Right lobe of liver (tissue), 6 donors: ENCODE measurements around the gene KCNMB3. TPM values are rescaled to one million over a fixed set of nuclear protein-coding genes. Genes with fewer than 3 reads are reported as not detected.

Experiments used
- ATAC-seq, 4 donors: fragments of 200-7000 bp; cut with Tn5 transposase; one replicate each; pipeline ENCODE4 v1.9.1; 2020; ENCODE audit warnings: mild to moderate bottlenecking in 4 of 4, moderate library complexity in 4 of 4
- DNase-seq, 3 donors: peaks; one replicate each; pipeline ENCODE4 v3.0.0-alpha.2; 2020
- H3K27ac ChIP-seq, 3 donors: fragments of 200-600 bp; one replicate each; pipeline ENCODE4 v1.8.0; 2022
- H3K27me3 ChIP-seq, 2 donors: fragments of 200-600 bp; one replicate each; pipeline ENCODE4 v1.8.0; 2022
- H3K36me3 ChIP-seq, 4 donors: fragments of 200-600 bp; sonication (generic) in 1 of 4; one replicate each; pipeline versions ENCODE4 v1.5.1 to v1.8.0; 2017 to 2022; ENCODE audit warnings: control low read depth in 1 of 4
- H3K4me1 ChIP-seq, 4 donors: fragments of 200-600 bp; sonication (generic) in 1 of 4; one replicate each; pipeline versions ENCODE4 v1.5.1 to v1.8.0; 2017 to 2022; ENCODE audit warnings: control low read depth in 1 of 4
- H3K4me3 ChIP-seq, 3 donors: fragments of 200-600 bp; one replicate each; pipeline ENCODE4 v1.8.0; 2022
- H3K9me3 ChIP-seq, 4 donors: fragments of 200-600 bp; sonication (generic) in 1 of 4; one replicate each; pipeline versions ENCODE4 v1.5.1 to v1.8.0; 2017 to 2022; ENCODE audit warnings: control low read depth in 1 of 4
- CTCF ChIP-seq, 4 donors: fragments of 200-600 bp in 3 of 4; fragments of 450-650 bp in 1 of 4; IDR thresholded peaks; one replicate each; pipeline versions ENCODE4 v1.5.1 to v1.8.0; 2016 to 2022; ENCODE audit warnings: antibody characterized with exemption in 4 of 4, mild to moderate bottlenecking in 2 of 4
- POLR2A ChIP-seq: fragments of 450-650 bp; IDR thresholded peaks from one replicate; pipeline ENCODE4 v1.6.1; 2017; ENCODE audit warnings: antibody characterized with exemption, mild to moderate bottlenecking
- WGBS: methylation state at CpG from one replicate; pipeline ENCODE4 v1.1.6; 2018; ENCODE audit warnings: low coverage, low lambda C conversion rate; ENCODE audit not compliant: insufficient coverage; ENCODE audit errors: missing lambda C conversion rate; 5-methylcytosine and 5-hydroxymethylcytosine counted together
- intact Hi-C, 2 donors: fragments of 100-400 bp; cut with DNase I; formaldehyde crosslinking; loops; one replicate each; pipeline versions ENCODE4 v1.11.2 to v1.14.1; 2022
- long read RNA-seq: library from polyadenylated mRNA; unstranded; transcript quantifications from one replicate; pipeline ENCODE4 v2.0.0, GENCODE V29; 2019
- total RNA-seq, 6 experiments: library from RNA; depleted of rRNA in 2 of 6; stranded (reverse); fragments of >200 nt in 2 of 6; fragmentation: NEBNext Ultra II Directional in 3 of 6; extraction: Animal tissue kit (Norgen Biotek cat#: 25700) in 3 of 6; gene quantifications; one replicate each; pipeline versions ENCODE4 v1.1.0 to v1.2.4, GENCODE V29; 2016 to 2023
- donor health status: DM: no; HTN: yes; CAD: no.
- donor health status: DM: no; HTN: no; CAD: no.
- donor health status: DM: no; HTN: no; CAD: no.
- donor health status: DM: no; HTN: yes; CAD: no.
- donor health status: DM: no; HTN: yes; CAD: no.

The KCNMB3 gene
- total RNA-seq = 1 to 10 TPM; 1.4 to 2.3 (median 1.7) TPM
- long read RNA-seq = 0 reads

- Histone ChIP-seq H3K36me3 (no peaks in the 10 kb centered on the region), H3K27me3 (no peaks in the 10 kb centered on the region), H3K4me1 (peaks cover 0 to 8% (median 0%) of the 10 kb centered on the region in 4 donors), H3K9me3 (no peaks in the 10 kb centered on the region), H3K4me3 (no peak within 1 kb of the TSS), H3K27ac (peak within 1 kb of the TSS; percentile 24 to 47 (median 41))
- intact Hi-C loops = no loop called here
- ATAC-seq = peak; percentile 75 to 94 (median 92)
- no peak for TF ChIP-seq CTCF (IDR thresholded peaks at IDR 0.05)
- TF ChIP-seq POLR2A = no peak
- DNase-seq = no peak
- 58% methylated on average over 6 of the region's 6 CpGs for WGBS
Measured at GRCh38 chr3:179250803-179251476, at the start of gene KCNMB3. KCNMB3 (minus strand) TSS chr3:179251114; CDS start chr3:179250990, 124 bp downstream.

- Histone ChIP-seq H3K4me3 (no peak overlapping the region), H3K9me3 (no peaks in the 10 kb centered on the region), H3K27me3 (no peaks in the 10 kb centered on the region), H3K27ac (no peak overlapping the region), H3K4me1 (no peaks in the 10 kb centered on the region), H3K36me3 (no peaks in the 10 kb centered on the region)
- intact Hi-C loops = no loop called here
- TF ChIP-seq POLR2A (no peak), CTCF (IDR thresholded peaks at IDR 0.05) (no peak)
- 73% methylated on average over 5 of the region's 5 CpGs for WGBS
- DNase-seq = no peak
- ATAC-seq = no peak
Measured at GRCh38 chr3:179299999-179300613, 49.2 kb upstream of the KCNMB3 start.

GRCh38 chr3:179299316-179299715 lies 48.4 kb upstream of the KCNMB3 start:
- WGBS = 74% methylated on average over 2 of the region's 2 CpGs
- no peak overlapping the region for H3K4me3 ChIP-seq
- ATAC-seq = no peak

GRCh38 chr3:179297971-179298725 lies 47.2 kb upstream of the KCNMB3 start:
- ATAC-seq (no peak), DNase-seq (no peak)
- TF ChIP-seq CTCF (IDR thresholded peaks at IDR 0.05) (no peak), POLR2A (no peak)
- no peak overlapping the region for H3K27ac ChIP-seq
- intact Hi-C loops = no loop called here
- no peaks in the 10 kb centered on the region for H3K36me3 ChIP-seq
- WGBS = 56% methylated on average over 4 of the region's 5 CpGs
- no peaks in the 10 kb centered on the region for H3K9me3 ChIP-seq
- H3K4me1 ChIP-seq = no peaks in the 10 kb centered on the region
- no peak overlapping the region for H3K4me3 ChIP-seq
- H3K27me3 ChIP-seq = no peaks in the 10 kb centered on the region

More at GRCh38 chr3:179299316-179299715, 48.4 kb upstream of the KCNMB3 start:
- H3K36me3 ChIP-seq = no peaks in the 10 kb centered on the region
- no peak for DNase-seq
- H3K27me3 ChIP-seq = no peaks in the 10 kb centered on the region
- intact Hi-C loops = no loop called here
- no peaks in the 10 kb centered on the region for H3K4me1 ChIP-seq
- no peak overlapping the region for H3K27ac ChIP-seq
- TF ChIP-seq POLR2A = no peak
- TF ChIP-seq CTCF (IDR thresholded peaks at IDR 0.05) = no peak
- no peaks in the 10 kb centered on the region for H3K9me3 ChIP-seq
